Measurements from ENCODE around the gene MAGEF1.

- TF ChIP-seq FOXP2 (optimal IDR thresholded peaks at IDR 0.05; ENCODE audit: borderline replicate concordance, extremely low read depth, extremely low read length, insufficient read depth) (no peak), SIN3A (IDR thresholded peaks at IDR 0.05; ENCODE audit: borderline replicate concordance, insufficient read depth, low read length) (no peak), POLR2AphosphoS5 (IDR thresholded peaks at IDR 0.05; ENCODE audit: low read depth, low read length) (no peak), TAF1 (IDR thresholded peaks at IDR 0.05; ENCODE audit: borderline replicate concordance, insufficient read depth, low read length) (no peak), REST (IDR thresholded peaks at IDR 0.05; ENCODE audit: insufficient read depth in 1 of 2, low read depth in 2 of 2, low read length in 2 of 2) (no peak)
These were observed 27.1 kb upstream of the MAGEF1 start for GRCh38 chr3:184738982-184739381.
